ELF-1 (cell line): ENCODE results near the gene NR5A1.

Source experiments
- DNase-seq: peaks from one replicate; pipeline ENCODE4 v3.0.0-alpha.2; 2016; ENCODE audit warnings: low read depth, low spot score

The NR5A1 gene

GRCh38 chr9:124514125-124514524 is 6.9 kb upstream of the NR5A1 start:
- DNase-seq: no peak

GRCh38 chr9:124513376-124513994 is 6.3 kb upstream of the NR5A1 start:
- DNase-seq: no peak

- no peak for DNase-seq
These were observed 5.6 kb upstream of the NR5A1 start for GRCh38 chr9:124512806-124513204.

- no peak for DNase-seq
These were observed 4.9 kb upstream of the NR5A1 start for GRCh38 chr9:124511891-124512805.

- no peak for DNase-seq
These were observed 4.2 kb upstream of the NR5A1 start for GRCh38 chr9:124511426-124511840.

- no peak for DNase-seq
These were observed 3.6 kb upstream of the NR5A1 start for GRCh38 chr9:124510650-124511425.

GRCh38 chr9:124507880-124508423 is 753 bp upstream of the NR5A1 start:
- DNase-seq: no peak

GRCh38 chr9:124506433-124506832 is 766 bp downstream of the NR5A1 start:
- no peak for DNase-seq

GRCh38 chr9:124505901-124506346 is 1.3 kb downstream of the NR5A1 start:
- DNase-seq: no peak

- DNase-seq: no peak
These were observed 1.9 kb downstream of the NR5A1 start for GRCh38 chr9:124505006-124505900.

- no peak for DNase-seq
These were observed 2.6 kb downstream of the NR5A1 start for GRCh38 chr9:124504530-124505005.

GRCh38 chr9:124503713-124504529 is 3.3 kb downstream of the NR5A1 start:
- no peak for DNase-seq

GRCh38 chr9:124502711-124503702 is 4.2 kb downstream of the NR5A1 start:
- DNase-seq: peak; percentile 62

GRCh38 chr9:124501771-124502320 is 5.4 kb downstream of the NR5A1 start:
- no peak for DNase-seq

GRCh38 chr9:124500796-124501611 is 6.2 kb downstream of the NR5A1 start:
- no peak for DNase-seq

GRCh38 chr9:124500028-124500795 is 7.0 kb downstream of the NR5A1 start:
- DNase-seq: no peak

- no peak for DNase-seq
These were observed 8.0 kb downstream of the NR5A1 start for GRCh38 chr9:124499216-124499615.
